ENCODE results near the gene PRCD.

The PRCD gene

GRCh38 chr17:76535788-76536510 lies 3.9 kb upstream of the PRCD start:
- FAIRE-seq: no peak
- TF ChIP-seq CTCF (IDR thresholded peaks at IDR 0.05; ENCODE audit: insufficient read depth, missing control alignments): no peak
- peak; percentile 18 for DNase-seq (ENCODE audit: insufficient read length, low spot score)

- no peak for FAIRE-seq
- TF ChIP-seq CTCF (IDR thresholded peaks at IDR 0.05; ENCODE audit: insufficient read depth, missing control alignments): no peak
- peak; percentile 17 for DNase-seq (ENCODE audit: insufficient read length, low spot score)
Measured at GRCh38 chr17:76536511-76537287, 3.1 kb upstream of the PRCD start.

- FAIRE-seq (no peak), DNase-seq (ENCODE audit: insufficient read length, low spot score) (peak; percentile 6)
- TF ChIP-seq CTCF (IDR thresholded peaks at IDR 0.05; ENCODE audit: insufficient read depth, missing control alignments): no peak
Measured at GRCh38 chr17:76537288-76537577, 2.6 kb upstream of the PRCD start.

GRCh38 chr17:76537578-76538280 lies 2.1 kb upstream of the PRCD start, which contains the start of gene CYGB:
Gene CYGB (minus strand): TSS chr17:76537709. CDS start chr17:76537542, 167 bp downstream.
- DNase-seq (ENCODE audit: insufficient read length, low spot score) (peak; percentile 6), FAIRE-seq (no peak)
- no peak for TF ChIP-seq CTCF (IDR thresholded peaks at IDR 0.05; ENCODE audit: insufficient read depth, missing control alignments)

- FAIRE-seq: no peak
- DNase-seq (ENCODE audit: insufficient read length, low spot score): peak; percentile 21
- no peak for TF ChIP-seq CTCF (IDR thresholded peaks at IDR 0.05; ENCODE audit: insufficient read depth, missing control alignments)
Measured at GRCh38 chr17:76538281-76538931, 1.4 kb upstream of the PRCD start.

- no peak for TF ChIP-seq CTCF (IDR thresholded peaks at IDR 0.05; ENCODE audit: insufficient read depth, missing control alignments)
- DNase-seq (ENCODE audit: insufficient read length, low spot score) (peak; percentile 23), FAIRE-seq (no peak)
Measured at GRCh38 chr17:76538941-76539570, 788 bp upstream of the PRCD start.

All from D721Med (cell line).